Upper lobe of right lung (tissue), 1 donor: ENCODE measurements around the gene SFXN3. TPM values are rescaled to one million over a fixed set of nuclear protein-coding genes. Genes with fewer than 3 reads are reported as not detected.

Experiments used
- ATAC-seq: fragments of 200-7000 bp; cut with Tn5 transposase; one replicate; pipeline ENCODE4 v1.9.1; 2020; ENCODE audit warnings: mild to moderate bottlenecking, moderate library complexity
- DNase-seq: peaks from one replicate; pipeline ENCODE4 v3.0.0-alpha.2; 2020
- H3K27ac ChIP-seq: fragments of 200-600 bp; one replicate; pipeline ENCODE4 v1.8.0; 2022
- H3K27me3 ChIP-seq: fragments of 200-600 bp; one replicate; pipeline ENCODE4 v1.8.0; 2022; ENCODE audit warnings: mild to moderate bottlenecking
- H3K36me3 ChIP-seq: fragments of 200-600 bp; one replicate; pipeline ENCODE4 v1.8.0; 2022
- H3K4me1 ChIP-seq: fragments of 200-600 bp; one replicate; pipeline ENCODE4 v1.8.0; 2022
- H3K4me3 ChIP-seq: fragments of 200-600 bp; one replicate; pipeline ENCODE4 v1.8.0; 2022; ENCODE audit warnings: mild to moderate bottlenecking
- H3K9me3 ChIP-seq: fragments of 200-600 bp; one replicate; pipeline ENCODE4 v1.8.0; 2022
- CTCF ChIP-seq: fragments of 200-600 bp; IDR thresholded peaks from one replicate; pipeline ENCODE4 v1.8.0; 2022; ENCODE audit warnings: antibody characterized with exemption
- intact Hi-C: fragments of 100-400 bp; cut with DNase I; formaldehyde crosslinking; loops from one replicate; pipeline ENCODE4 v1.11.0; 2022
- total RNA-seq: library from RNA; stranded (reverse); fragmentation: NEBNext Ultra II Directional; extraction: Animal tissue kit (Norgen Biotek cat#: 25700); gene quantifications from one replicate; pipeline ENCODE4 v1.2.1, GENCODE V29; 2021
- donor health status: DM: no; HTN: yes; CAD: no; lungs with severe emphysema.

Gene SFXN3
- total RNA-seq, 1 donor from 2014 or later = 49.2 TPM

GRCh38 chr10:101006593-101007098 is 24.4 kb upstream of the SFXN3 start:
- Histone ChIP-seq H3K27me3 (no peaks in the 10 kb centered on the region), H3K27ac (no peak overlapping the region), H3K4me1 (peaks cover 10% of the 10 kb centered on the region), H3K9me3 (no peaks in the 10 kb centered on the region), H3K4me3 (no peak overlapping the region), H3K36me3 (peaks cover 48% of the 10 kb centered on the region)
- TF ChIP-seq CTCF = no peak
- ATAC-seq (no peak), DNase-seq (no peak)
- intact Hi-C loops = no loop called here

GRCh38 chr10:101007099-101007711 is 23.8 kb upstream of the SFXN3 start:
- Histone ChIP-seq H3K27me3 (no peaks in the 10 kb centered on the region), H3K4me3 (no peak overlapping the region), H3K27ac (no peak overlapping the region), H3K4me1 (peaks cover 5% of the 10 kb centered on the region), H3K36me3 (peaks cover 48% of the 10 kb centered on the region), H3K9me3 (no peaks in the 10 kb centered on the region)
- no peak for TF ChIP-seq CTCF
- DNase-seq (no peak), ATAC-seq (no peak)
- intact Hi-C loops = no loop called here

- TF ChIP-seq CTCF = no peak
- H3K36me3 ChIP-seq = peaks cover 40% of the 10 kb centered on the region
- no peak overlapping the region for H3K4me3 ChIP-seq
- intact Hi-C loops = no loop called here
- no peak overlapping the region for H3K27ac ChIP-seq
- H3K4me1 ChIP-seq = peaks cover 9% of the 10 kb centered on the region
- H3K27me3 ChIP-seq = no peaks in the 10 kb centered on the region
- DNase-seq (no peak), ATAC-seq (no peak)
- H3K9me3 ChIP-seq = no peaks in the 10 kb centered on the region
Measured at GRCh38 chr10:101007915-101008822, 22.9 kb upstream of the SFXN3 start.

- H3K4me3 ChIP-seq = no peak overlapping the region
- no peak for ATAC-seq
Measured at GRCh38 chr10:101008823-101009423, 22.1 kb upstream of the SFXN3 start.

More at GRCh38 chr10:101008823-101009423, 22.1 kb upstream of the SFXN3 start:
- Histone ChIP-seq H3K36me3 (peaks cover 32% of the 10 kb centered on the region), H3K27ac (no peak overlapping the region), H3K4me1 (peaks cover 16% of the 10 kb centered on the region), H3K27me3 (no peaks in the 10 kb centered on the region), H3K9me3 (no peaks in the 10 kb centered on the region)
- TF ChIP-seq CTCF = no peak
- intact Hi-C loops = no loop called here
- no peak for DNase-seq
